ENCODE data around the gene SOWAHA.
A peak's percentile ranks its signal among the peaks of the same experiment; 100 is the strongest.
"Not testable (repeated sequence)": the region's sequence is repeated elsewhere in the genome, so short reads cannot be mapped to it uniquely, and the experiment has no call there.

The SOWAHA gene

DNA sequence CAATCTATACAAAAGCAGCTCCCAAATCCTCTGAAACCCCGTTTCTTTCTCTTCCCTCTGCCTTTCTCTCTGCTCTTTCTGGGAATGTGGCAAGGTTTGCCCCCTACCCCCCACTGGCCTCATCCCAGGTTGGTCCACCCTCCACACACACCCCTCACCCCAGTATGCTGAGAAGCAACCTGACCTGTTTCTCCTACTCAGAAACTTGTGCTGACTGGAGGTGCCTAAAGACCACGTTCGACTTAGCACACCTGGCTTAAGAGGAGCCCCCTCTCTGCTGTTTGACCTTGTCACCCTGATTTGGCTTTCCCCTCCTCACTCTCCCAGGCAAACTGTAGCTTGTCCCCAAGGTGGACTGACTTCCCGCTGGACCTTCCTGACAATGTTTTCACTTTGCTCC lies 35.0 kb upstream of the SOWAHA start:
- no peak for DNase-seq

DNA sequence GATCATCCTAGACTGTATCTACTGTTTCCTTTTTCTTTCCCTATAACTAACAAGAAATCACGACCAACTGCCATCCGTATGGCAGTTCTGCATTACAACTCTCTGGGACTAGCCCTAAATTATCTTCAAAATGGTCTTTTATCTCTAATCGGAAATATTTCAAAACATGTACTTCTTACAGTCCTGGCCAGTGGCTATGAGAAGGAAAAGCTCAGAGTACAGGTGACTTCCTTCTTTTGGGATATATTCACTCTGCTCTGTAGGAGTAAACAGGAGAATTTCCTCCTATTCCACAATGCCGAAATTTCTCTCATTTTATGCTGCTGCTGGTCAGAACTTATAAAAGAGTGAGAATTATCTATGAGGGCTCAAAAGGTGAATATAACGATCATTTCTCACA lies 34.2 kb upstream of the SOWAHA start:
- DNase-seq = no peak

DNA sequence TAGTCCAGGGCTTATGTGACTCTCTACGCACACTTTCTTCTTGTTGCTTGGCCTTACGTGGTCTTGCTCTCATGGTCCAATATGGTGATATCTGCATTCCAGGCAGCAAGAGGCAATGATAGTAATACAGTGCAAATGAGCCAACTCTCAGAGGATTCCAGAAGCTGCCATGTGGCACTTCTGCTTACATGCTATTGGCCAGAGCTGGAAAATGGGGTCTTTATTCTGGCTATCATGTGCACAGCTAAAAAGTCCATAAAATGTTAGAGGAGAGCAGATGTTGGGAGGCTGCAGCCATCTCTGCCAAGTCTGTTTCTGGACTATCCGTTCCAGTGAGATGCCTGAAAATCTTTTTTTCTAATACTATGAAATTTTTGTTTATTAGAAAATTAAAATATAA lies 33.1 kb upstream of the SOWAHA start:
- DNase-seq = no peak

DNA sequence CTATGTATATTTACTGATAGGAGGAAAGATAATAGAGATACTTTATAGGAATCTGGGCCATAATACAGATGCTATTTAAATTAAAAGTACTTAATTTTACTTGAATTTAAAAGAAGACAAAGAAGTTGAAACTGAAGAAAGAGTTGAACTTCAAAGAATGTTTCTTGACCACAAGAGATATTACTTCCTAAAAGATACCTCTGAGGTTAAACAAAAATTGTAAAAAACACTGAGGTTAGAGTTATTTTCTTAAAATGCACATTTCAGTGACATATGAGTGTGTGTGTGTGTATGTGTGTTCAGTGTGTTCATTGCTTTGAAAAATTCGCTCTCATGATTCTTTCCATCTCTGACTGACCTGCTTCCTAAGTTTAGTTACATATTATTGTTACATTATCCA lies 32.5 kb upstream of the SOWAHA start:
- no peak for DNase-seq

DNA sequence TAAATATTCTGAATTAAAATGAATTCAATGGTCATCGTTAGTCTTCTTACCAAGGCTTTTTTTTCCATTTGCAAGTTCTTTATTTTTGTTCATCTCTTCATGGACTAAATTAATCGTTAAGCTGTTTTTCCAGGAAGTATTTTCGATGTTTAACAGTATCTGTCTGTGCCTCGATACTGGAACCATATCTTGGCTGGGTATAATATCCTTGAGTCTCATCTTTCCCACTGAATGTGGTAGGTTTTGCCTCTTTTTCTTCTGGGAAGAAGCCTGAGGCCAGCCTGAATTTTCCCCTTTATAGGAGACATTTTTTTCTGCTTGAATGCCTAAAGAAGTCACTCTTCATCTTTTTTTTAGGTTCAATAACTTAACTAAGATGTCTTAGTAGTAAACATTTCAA lies 32.1 kb upstream of the SOWAHA start:
- DNase-seq = no peak

DNA sequence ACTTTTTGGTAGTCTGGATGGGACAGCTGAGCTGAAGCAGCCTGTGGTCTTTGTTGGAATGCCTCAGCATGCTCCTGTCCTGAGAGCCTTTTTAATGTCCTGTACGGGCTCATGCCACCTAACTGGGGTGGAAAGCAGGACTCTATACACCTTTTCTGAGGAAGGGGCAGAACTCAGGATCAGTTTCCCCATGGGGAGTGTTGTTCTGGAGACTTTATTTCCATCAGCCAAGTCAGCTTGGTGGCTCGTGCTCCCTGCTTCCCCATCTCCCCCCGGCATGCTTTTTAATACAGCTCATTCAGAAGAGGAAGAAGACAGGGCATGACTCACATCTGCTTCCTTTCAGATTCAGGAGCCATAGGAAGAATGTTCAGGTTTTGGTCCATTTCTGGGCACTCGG lies 31.0 kb upstream of the SOWAHA start:
- peak; percentile 45 to 66 for DNase-seq

DNA sequence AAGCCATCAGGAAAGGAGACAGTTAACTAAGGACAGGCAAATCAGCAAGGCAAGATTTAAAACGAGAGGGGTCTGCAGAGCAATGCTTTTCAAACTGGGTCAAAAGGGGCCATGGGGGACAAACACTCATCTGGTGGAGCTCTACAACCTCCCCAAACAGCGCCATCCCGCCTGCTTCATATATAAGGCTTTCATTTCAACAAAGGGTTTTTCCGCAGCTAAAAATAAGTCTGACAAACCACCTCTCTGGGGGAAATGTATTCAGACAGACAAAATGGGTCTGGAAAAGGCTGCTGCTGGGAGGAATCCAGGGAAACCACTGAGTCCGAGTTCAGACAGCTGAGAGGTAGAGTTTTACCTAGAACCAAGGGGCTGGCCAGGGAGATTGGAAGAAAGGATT lies 27.7 kb upstream of the SOWAHA start:
- no peak for DNase-seq

DNA sequence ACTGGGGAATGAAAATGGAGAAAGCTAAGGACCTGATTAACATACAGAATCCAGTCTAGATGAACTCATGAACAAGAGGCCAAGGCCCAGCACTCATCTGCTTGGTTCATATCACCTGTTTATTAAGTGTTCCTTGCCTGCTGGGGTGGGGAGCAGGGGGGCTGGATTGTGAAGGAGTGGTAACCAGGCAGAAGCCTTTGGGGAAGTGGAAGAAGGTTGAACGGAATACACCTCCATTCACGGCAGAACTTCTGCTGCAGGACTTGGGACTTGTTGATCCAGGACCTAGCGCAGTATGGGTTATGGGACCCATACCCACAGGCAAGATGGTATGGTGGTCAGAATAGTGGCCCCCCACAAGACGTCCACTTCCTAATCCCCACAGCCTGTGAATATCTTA lies 27.2 kb upstream of the SOWAHA start:
- no peak for DNase-seq

DNA sequence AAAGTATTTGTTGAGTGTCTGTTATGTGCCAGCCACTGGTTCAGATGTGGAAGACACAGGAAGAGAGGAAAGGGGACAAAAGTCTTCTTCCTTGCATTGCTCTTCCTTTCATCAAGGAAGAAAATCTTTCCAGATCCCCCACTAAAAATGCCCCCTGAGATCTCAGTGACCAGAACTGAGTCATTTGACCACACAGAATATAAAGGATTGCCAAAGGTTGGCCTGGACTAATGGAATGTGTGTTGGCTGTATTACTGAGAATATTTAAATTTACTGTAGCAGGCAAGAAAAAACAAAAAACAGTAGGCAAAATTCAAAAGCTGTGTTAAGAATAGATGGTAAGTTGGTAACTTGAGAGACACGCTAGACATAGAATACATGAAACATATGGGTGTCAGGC lies 26.0 kb upstream of the SOWAHA start:
- no peak for DNase-seq

DNA sequence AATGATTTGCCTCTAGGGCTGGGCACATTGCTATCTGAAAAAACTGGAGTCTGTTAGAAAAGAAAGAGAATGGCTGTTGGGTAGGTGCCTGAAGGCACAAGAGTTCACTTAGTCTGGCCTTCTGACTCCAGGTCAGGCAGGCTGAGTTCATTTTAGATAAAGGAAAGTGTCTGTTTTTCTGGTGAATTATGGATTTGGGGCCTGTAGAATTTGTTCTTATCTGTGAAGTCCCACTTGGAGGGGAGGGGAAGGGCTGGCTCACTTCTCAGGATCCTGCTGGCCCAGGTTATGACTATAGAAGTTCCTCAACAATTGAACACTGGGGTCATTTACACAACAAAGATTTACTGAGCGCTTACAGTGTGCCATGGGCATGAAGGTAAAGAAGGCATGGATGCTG lies 24.6 kb upstream of the SOWAHA start:
- DNase-seq = no peak

DNA sequence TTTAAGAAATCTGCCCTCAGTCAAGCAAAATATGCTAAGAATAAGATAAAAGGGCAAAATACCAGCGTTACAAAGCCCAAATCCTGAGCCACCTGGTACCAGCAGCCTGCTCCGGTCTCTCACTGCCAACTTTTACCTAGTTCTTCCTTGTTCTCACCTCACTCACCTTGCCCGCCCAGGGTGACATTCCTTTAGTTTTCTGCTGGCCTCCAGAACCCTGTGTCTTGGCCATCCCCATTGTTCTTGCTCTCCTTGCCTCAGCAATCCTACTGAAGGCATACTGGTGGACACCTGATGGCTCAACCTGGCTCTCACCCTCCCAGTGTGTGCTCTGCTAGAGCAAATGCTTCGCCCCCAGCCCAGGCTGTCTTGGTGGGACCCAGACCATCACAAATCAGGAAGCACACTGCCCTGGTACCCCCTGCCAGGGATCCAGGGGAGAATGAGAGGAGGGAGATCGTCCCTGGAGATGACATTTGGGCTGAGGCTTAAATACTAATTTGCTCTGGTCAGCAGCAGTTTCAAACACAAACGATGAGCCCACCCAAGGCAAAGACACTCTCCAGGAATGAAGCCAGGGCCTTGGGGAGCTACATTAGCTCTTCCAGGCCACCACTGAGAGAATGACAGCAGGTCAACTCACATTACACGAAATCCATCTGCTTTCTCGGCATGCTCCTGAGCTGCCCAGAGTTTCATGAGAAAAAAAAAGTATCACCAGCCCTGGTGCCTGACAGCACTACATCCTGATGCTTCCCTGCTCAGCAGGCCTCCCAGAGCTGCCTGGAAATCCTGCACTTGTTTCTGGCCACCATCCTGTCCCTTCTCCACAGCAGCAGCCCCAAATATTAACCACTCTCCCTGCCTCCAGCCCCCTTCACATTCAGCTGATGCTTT lies 23.9 kb upstream of the SOWAHA start:
- no peak for DNase-seq

DNA sequence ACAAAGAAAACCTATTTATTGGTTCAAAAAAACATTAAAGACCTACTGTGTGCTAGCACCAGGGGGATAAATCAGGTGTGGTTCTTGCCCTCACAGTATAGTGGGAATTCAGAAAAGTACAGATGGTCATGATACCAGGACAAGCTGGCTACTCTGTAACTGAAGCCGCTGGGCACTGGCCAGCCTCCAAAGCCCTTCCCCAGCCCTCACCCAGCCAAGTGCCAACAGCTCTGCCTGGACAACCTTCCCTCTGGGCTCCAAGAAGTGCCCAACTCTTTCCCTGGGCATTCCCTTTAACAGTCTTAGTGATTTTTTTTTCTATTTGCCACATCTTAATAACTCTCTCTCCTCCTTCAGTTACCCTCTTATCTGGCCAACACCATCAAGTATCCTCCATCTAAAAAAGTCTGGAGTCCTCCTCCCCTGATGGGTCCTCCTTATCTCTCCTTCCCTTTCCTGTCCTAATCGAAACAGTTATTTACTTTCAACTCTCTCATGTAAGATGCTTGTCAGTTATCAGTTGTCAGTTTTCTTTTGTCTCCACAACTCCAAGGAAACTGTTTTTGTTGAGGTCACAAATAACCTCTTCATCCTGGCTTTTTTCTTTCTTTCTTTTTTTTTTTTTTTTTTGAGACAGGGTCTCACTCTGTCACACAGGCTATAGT lies 22.8 kb upstream of the SOWAHA start:
- DNase-seq = no peak

DNA sequence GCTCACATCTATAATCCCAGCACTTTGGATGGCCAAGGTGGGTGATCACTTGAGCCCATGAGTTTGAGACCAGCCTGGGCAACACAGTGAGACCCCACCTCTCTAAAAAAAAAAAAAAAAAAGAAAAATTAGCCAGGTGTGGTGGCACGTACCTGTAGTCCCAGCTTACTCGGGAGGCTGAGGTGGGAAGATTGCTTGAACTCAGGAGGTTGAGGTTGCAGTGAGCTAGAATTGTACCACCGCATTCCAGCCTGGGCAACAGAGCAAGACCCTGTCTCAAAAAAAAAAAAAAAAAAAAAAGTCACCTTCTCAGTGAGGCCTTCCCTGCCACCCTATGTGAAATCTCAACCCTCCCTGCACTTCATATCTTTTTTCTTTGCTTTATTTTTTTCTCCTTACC lies 22.1 kb upstream of the SOWAHA start:
- DNase-seq = no peak

DNA sequence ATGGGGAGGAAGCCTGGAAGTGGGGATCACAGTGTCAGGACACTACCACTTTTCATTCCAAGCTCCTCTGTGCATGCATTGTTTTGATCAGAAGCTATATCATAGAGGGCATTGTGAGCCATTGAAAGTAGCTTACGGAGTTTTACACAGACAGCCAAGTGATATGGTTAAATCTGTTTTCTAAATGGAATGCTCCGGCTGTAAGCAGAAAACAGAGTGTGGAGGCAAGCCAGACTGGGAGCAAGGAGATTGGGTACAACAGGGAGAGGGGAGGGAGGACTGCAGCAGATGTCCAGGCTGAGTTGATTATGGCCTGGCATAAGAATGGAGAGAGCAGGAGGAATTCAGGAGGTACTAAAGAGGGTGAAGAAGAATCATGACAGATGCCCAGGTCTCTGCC lies 15.5 kb upstream of the SOWAHA start:
- DNase-seq = no peak

DNA sequence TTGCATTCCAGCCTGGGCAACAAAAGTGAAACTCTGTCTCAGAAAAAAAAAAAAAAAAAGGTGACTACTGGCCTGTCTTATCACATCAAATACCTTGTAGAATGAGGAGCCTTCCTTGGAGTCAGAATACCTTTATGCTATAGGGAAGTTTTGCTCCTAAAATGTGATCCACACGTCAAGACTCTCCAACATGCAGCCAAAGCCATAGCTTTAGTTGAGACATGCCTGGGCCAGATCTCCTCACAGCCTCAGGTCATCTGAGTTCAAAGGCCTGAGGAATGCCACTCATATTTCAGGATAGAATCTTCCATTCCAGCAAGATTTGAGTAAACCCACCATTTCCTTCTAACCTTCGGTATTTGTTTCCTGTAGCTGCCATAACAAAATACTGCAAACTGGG lies 13.7 kb upstream of the SOWAHA start:
- no peak for DNase-seq

DNA sequence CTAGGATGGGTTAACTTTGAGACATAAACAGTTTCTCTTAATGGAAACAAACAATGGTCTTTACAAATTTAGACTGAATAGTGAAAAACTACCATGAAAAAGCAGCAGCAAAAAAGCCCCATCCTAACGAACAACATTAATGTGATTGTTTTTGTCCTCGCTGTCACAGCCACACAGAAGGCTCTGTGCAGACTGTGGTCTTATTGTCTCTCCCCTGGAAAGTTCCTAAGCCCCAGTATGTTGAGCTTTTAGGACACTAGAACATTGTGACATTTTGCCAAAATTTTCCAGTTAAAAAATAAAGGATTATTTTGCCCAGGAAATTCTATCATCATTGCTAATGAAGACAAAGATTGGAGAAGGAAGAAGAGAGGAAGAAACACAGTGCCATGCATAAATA lies 12.6 kb upstream of the SOWAHA start:
- DNase-seq = no peak

DNA sequence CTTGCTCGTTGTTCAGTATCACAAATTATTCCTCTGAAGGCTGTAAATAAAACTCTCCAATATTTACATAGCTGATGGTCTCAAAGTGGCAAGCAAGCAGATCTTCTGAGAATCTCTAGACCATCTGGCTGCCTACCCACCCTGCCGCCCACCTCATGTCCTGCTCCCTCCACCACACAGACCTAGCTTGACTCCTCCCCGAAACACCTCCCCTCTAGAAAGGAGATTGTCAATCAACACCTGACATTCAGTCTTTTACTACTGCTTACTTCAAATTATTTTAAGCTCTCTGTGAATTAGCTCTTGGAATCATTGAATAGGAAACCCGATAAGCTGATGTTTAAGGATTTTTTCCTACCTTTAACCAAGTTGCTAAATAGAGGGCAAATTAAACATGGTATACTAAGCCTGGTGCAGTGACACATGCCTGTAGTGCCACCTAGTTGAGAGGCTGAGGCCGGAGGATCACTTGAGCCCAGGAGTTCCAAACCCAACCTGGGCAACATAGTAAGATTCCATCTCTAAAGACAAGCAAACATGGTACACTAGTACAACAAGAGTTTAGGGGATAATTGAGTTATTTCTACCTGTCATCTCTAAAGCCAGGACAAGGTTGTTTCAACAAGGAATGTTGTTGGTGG lies 10.9 kb upstream of the SOWAHA start:
- DNase-seq = no peak

DNA sequence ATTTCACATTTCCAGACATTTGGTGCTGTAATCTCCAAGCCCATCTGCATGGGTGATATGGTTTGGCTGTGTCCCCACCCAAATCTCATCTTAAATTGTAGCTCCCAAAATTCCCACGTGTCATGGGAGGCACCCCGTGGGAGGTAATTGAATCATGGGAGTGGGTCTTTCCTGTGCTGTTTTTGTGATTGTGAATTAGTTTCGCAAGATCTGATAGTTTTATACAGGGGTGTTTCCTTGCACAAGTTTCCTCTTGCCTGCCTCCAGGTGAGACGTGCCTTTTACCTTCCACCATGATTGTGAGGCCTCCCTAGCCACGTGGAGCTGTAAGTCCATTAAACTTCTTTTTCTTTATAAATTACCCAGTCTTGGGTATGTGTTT lies 10.4 kb upstream of the SOWAHA start:
- DNase-seq = not testable (repeated sequence)

DNA sequence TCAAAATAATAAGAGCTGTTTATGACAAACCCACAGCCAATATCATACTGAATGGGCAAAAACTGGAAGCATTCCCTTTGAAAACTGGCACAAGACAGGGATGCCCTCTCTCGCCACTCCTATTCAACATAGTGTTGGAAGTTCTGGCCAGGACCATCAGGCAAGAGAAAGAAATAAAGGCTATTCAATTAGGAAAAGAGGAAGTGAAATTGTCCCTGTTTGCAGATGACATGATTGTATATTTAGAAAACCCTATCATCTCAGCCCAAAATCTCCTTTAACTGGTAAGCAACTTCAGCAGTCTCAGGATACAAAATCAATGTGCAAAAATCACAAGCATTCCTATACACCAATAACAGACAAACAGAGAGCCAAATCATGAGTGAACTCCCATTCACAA lies 8.9 kb upstream of the SOWAHA start:
- DNase-seq = not testable (repeated sequence)

DNA sequence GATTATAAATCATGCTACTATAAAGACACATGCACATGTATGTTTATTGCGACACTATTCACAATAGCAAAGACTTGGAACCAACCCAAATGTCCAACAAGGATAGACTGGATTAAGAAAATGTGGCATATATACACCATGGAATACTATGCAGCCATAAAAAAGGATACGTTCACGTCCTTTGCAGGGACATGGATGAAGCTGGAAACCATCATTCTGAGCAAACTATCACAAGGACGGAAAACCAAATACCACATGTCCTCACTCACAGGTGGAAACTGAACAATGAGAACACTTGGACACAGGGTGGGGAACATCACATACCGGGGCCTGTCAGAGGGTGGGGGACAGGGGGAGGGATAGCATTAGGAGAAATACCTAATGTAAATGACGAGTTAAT lies 7.2 kb upstream of the SOWAHA start:
- not testable (repeated sequence) for DNase-seq

DNA sequence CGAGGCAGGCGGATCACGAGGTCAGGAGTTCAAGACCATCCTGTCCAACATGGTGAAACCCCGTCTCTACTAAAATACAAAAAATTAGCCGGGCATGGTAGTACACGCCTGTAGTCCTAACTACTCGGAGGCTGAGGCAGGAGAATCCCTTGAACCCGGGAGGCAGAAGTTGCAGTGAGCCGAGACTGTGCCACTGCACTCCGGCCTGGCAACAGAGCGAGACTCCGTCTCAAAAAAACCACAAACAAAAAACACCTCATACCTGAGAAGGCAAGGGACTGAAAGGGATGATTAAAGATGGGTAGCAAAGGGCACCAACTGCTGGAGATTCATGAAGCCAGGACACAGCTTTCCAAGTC lies 6.3 kb upstream of the SOWAHA start:
- DNase-seq = not testable (repeated sequence)

DNA sequence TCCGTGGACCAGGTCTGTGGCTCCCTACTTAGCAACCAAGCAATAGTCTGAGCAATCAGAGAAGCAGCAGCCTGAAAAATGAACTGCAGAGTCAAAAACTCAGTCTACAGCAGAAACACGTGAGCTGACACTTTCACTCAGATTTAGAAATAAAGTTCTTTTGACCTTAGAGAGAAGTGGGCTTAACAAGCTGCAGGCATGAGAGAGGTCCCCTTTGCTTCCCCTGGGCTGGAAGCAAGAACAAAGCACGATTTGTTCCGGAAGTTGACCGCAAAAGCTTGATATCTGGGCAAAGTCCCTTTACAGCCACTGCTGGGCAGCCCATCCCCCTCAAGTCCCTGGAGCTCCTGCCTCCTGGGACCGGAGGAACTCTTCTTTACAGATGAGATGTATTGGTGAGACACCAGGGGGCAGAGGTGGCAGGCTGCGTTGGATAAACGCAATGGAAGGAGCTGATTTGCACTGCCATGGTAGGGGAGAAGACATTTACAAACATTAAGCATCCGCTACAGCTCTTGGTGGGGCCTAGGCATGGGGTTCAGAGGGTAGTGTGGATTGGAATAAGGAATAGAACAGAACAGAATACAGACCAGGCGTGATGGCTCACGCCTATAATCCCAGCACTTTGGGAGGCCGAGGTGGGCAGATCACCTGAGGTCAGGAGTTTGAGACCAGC lies 5.8 kb upstream of the SOWAHA start:
- DNase-seq = no peak

DNA sequence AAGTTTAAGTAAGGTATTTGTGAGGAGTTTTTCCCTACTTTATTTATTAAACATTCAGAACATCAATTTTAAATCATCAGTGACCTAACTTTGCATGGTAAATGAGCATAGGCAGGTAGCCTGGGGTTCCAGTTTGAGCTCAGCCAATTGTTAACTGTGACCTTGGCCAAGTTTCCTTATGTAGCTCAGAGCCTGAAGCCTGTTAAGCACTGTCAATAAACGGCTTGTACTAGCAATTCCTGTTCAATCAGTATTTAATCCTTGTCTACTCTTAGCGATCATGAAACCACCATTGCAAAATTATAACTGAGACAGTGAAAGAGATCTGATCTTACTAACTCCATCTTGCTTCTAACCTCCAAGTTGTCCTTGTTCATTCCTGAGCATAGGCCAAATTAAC lies 4.7 kb upstream of the SOWAHA start:
- no peak for DNase-seq

DNA sequence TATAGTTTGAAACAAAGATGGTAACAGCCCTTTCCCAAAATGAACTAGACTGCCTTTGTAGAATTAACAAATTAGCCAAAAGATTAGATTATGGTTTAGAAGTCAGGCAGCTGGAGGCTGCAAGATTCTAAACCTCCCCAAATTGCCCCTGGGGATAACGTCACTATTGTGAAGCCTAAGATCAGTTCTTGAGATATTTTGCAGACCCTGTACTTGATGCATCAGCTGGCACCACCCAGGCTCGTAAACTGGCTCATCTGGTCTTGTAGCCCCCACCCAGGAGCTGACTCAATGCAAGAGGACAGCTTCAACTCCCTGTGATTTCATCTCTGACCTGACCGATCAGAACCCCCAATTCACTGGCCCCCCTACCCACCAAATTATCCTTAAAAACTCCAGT lies 4.2 kb upstream of the SOWAHA start:
- no peak for DNase-seq

Data from inflammatory macrophage treated with lipopolysaccharide for 1 hour (primary cell).